Stimulated activated CD8-positive, alpha-beta memory T cell treated with anti-CD3 and anti-CD28 coated beads, Interleukin-2, amount 100 ng/mL, for 48 hours (primary cell): ENCODE measurements around the gene MMP19.
"Not testable (repeated sequence)": the region's sequence is repeated elsewhere in the genome, so short reads cannot be mapped to it uniquely, and the experiment has no call there.

Experiments
- DNase-seq, 2 donors: peaks; one replicate each; pipeline ENCODE4 v3.0.0-alpha.2; 2020; ENCODE audit warnings: low read depth in 2 of 2

Gene MMP19, protein sequence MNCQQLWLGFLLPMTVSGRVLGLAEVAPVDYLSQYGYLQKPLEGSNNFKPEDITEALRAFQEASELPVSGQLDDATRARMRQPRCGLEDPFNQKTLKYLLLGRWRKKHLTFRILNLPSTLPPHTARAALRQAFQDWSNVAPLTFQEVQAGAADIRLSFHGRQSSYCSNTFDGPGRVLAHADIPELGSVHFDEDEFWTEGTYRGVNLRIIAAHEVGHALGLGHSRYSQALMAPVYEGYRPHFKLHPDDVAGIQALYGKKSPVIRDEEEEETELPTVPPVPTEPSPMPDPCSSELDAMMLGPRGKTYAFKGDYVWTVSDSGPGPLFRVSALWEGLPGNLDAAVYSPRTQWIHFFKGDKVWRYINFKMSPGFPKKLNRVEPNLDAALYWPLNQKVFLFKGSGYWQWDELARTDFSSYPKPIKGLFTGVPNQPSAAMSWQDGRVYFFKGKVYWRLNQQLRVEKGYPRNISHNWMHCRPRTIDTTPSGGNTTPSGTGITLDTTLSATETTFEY

DNA sequence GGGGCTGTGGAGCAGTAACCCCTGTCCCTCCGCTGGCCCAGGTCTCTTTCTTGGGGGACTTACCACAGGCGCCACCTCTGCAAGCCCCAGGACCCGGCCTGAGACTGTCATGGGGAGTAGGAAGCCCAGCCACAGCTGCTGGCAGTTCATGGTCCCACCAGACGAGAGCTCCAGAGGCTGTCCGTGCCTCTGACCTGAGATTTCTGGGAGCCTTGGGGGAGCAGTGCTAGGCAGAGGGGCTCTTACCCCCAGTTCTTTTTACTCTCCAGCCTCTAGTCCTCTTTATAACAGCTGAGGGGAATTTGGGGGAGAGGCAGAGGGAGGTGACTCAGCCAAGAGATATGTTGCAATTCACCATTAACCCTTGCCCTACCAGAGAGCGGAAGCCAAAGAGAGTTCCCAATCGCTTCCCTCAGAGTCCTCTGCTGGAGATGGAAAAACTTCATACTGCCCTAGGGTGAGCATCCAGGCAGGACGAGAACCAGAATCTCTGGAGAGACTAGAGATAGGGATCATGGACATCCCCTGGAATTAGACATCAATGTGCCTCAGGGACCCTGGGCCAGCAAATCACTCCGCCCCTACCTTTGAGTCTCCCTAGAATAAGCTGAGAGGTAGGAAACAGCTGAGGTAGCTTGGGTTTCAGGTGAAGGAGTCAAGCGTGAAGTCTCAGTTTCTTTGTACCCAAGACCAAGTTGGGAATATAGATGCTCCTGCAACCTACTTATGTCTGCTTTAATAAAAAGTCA lies at the start of gene MMP19:
TSS of gene MMP19 (minus strand) at position 256 of the 749 bp plus-strand sequence. CDS start at position 150, 106 bp downstream.
- no peak for DNase-seq

DNA sequence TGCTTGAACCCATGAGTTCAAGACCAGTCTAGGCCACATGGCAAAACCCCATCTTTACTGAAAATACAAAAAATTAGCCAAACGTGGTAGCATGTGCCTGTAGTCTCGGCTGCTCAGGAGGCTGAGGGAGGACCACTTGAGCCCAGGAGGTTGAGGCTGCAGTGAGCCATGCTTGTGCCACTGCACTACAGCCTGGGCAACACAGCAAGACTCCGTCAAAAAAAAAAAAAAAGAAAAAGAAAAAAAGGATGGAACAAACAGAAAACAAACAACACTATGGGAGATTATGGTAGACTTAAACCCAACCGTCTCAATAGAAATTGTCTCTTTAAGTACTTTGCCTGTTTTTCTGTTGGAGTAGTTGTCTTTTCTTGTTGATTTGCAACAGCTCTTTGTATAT lies 48.6 kb upstream of the MMP19 start:
- no peak for DNase-seq

DNA sequence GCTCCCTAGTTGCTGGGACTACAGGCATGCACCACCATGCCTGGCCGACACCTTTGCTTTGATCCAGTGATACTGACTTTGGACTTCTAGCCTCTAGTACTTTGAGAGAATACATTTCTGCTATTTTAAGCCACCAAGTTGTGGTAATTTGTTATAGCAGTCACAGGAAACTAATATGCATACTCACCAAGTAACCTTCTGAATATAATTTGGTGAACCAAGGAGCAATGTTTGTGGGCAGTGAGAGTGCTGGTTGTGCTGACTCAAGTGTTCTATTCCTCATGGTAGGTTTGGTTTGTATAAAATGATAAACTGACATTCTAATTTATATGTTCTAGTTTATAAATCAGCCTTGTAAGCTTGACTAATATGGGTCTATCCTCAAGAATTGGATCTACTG lies 42.4 kb upstream of the MMP19 start:
- no peak for DNase-seq

DNA sequence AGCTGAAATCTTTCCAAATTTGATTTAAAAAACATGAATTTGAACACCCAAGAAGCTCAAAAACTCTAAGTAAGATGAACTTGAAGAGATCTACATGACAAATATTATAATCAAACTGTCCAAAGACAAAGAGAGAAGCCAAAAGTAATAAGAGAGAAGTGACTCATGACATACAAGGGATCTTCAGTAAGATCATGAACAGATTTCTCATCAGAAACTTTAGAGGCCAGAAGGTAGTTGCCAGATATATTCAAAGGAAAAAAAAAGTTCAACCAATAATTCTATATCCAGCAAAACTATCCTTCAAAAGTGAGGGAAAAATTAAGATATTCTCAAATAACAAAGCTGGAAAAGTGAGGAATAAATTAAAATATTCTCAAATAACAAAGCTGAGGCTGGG lies 35.1 kb upstream of the MMP19 start:
- no peak for DNase-seq

DNA sequence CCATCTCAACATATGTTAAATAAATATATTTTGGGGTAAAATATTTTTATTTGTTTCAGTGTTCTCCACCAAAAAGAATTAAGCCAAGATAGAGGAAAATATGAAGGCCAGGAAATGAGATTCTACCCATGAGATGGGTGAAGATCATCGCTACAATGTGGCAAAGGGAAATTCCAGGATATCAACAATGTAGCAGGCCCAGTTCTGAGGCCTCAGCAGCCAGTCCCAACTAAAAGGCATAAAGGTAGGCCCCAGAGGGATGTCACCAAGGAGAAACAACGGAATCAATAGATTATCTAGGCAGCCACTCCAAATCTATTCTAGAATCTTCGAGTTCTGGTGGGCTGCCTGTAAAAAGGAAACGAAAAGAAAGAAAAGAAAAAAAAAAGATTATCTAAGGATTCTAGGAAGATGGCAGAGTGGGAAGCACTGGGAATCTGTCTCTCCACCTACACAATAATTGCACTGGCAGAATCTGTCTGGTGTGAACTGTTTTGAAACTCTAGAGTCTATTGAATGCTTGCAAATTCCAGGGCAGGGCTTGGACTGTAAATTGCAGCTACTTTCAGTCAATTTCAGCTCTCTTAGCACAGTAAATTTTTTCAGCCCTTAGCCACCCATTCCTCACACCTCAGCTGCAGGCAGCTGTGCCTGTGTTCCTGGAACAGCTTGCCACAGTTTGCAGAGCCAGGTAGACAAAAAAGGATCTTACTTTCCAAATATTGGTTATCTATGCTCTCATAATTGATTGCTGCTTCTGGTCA lies 33.1 kb upstream of the MMP19 start:
- DNase-seq, result no peak

DNA sequence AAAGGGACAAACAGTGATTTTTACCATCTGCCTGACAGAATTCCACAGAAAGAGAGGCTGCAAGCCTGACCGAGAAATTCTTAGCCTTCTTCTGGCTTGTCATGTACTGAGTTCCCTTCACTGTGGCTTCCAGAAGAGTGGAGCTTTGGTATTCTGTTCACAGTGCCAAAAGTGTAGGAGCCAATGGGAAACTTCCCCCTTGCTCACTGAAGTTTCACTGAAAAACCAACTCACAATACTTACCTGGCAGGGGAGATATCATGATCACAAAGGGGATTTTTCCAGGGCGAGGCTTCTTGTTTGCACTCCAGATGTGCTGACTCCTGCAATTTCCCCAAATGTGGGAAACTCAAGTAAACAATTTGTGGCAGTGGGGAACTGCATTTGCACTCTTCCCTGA lies 31.7 kb upstream of the MMP19 start:
- no peak for DNase-seq

DNA sequence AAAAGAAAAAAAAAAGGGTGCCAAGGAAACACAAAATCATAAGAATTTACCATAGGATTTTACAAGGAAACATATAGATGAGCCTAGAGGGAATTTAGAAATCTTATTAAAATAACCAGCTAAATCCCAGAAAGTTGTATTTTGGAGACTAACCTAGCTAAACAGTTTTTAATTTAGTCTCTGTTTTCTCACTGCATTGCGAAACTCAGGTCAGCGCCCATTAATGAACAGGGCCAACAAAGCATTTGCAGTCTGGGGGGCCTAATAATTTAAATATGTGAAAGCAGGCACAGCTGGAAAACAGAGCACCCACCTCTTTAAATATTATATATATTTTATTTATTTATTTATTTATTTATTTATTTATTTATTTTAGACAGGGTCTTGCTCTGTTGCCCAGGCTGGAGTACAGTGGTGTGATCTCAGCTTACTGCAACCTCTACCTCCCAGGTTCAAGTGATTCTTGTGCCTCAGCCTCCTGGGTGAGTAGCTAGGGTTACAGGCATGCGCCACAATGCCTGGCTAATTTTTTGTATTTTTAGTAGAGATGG lies 23.8 kb upstream of the MMP19 start:
- DNase-seq, result not testable (repeated sequence)

DNA sequence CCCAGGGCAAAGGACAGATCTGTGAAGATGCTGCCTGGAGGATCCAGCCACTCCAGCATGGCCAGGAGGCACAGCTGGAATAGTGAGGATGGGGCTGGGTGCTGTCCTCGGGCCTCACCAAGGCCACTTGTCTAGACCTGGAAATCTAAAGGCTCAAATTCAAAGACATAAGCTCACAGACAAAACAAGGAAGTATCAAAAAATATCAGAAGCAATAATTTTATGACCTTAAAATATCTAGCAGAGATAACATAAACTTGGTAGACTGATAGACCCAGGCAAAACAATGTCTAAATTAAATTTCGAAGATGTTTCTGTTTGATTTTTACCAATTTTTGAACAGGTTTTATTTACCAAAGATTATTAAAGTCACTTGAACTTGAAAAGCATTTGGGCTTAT lies 22.6 kb upstream of the MMP19 start:
- no peak for DNase-seq

DNA sequence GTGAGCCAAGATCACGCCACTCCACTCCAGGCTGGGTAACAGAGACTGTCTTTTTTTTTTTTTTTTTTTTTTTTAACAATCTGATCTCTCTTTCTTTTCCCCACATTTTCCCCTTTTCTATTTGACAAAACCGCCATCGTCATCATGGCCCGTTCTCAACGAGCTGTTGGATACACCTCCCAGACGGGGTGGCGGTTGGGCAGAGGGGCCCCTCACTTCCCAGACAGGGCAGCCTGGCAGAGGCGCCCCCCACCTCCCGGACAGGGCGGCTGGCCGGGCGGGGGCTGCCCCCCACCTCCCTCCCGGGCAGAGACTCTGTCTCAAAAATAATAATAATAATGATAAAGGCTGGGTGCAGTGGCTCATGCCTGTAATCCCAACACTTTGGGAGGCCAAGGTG lies 20.2 kb upstream of the MMP19 start:
- DNase-seq, result not testable (repeated sequence)

DNA sequence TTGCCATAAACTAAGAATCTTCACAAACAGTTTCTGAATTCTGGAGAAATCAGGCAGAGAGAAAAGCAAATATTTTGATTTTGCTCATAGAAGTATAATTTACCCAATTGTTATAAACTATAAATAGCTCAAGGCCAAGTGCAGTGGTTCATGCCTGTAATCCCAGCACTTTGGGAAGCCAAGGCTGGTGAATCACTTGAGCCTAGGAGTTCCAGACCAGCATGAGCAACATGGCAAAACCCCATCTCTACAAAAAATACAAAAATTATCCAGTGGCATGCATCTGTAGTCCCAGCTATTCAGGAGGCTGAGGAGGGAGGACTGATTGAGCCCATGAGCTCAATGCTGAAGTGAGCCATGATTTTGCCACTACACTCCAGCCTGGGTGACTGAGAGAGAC lies 19.6 kb upstream of the MMP19 start:
- no peak for DNase-seq

DNA sequence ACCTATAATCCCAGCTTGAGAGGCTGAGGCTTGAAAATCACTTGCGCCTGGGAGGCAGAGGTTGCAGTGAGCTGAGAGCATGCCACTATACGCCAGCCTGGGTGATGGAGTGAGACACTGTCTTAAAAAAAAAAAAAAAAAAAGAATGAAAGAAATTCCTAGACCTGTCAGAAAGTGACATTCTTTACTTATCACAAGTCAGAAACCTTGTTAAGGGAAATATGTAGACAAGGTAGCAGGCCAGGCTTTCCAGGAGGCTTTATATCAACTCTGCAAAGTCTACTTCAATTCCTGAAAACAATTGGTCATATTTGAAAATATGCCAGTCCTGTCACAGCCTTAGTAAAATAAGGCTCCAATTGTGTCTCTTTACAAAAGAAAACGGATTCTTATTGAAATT lies 19.1 kb upstream of the MMP19 start:
- no peak for DNase-seq

DNA sequence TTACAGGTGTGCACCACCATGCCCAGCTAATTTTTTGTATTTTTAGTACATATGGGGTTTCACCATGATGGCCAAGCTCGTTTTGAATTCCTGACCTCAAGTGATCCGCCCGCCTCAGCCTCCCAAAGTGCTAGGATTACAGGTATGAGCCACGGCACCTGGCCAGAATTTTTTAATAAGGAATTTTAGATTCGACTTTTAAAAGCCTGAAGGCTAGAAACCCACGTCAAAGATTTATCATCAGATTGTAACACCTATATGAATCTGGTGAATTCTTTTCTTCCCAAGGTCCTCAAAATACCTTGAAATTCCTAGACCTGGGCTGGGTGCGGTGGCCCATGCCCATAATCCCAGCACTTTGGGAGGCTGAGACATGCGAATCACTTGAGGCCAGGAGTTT lies 18.7 kb upstream of the MMP19 start:
- DNase-seq, result no peak

DNA sequence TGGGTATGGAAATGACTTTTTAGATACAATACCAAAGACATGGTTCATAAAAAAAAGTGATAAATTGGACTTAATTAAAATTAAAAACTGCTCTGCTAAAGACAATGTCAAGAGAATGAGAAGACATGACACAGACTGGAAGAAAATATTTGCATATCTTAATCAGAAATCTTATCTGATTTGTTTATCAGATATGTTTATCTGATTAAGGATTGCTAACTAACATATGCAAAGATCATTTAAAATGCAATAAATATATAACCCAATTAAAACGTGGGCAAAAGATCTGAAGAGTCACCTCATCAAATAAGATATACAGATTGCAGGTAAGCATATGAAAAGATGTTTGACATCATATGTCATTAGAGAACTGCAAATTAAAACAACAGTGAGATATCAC lies 10.0 kb upstream of the MMP19 start:
- no peak for DNase-seq

DNA sequence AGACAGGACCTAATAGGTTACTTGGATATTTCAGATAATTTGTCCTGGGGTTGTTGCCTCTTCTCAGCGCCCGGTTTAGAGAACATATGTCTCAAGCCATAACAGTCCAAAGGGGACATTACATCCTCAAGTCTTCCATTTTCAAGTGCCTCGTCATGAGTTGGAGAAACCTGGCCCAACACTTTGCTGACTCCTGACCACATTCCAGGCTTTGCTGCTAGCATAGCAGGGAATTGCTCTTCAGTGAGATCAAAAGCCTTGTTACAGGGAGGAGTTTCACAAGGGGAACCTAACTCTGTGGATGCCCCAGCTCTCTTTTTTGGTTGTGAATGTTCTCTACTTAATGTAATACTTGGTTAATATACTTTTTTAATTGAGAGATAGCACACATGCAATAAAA lies 8.2 kb upstream of the MMP19 start:
- no peak for DNase-seq

DNA sequence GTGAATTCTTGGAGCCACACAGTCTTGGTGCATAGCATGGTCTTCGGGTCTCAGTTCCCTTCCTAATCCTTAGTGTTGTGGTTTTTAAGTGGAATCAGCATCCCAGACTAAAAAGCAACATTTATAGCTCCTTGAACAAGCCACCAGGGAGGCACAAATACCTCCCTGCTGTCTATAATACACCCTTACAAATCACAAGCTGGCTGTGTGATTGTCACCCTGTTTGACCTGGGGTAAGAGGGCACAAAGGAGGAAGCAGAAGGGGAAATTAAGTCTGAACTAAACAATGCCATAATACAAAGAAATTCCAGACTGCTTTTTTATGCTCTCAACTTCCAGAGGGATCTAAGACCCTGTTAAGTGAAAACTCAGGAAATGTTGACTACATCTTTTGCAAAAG lies 7.7 kb upstream of the MMP19 start:
- DNase-seq, result no peak

DNA sequence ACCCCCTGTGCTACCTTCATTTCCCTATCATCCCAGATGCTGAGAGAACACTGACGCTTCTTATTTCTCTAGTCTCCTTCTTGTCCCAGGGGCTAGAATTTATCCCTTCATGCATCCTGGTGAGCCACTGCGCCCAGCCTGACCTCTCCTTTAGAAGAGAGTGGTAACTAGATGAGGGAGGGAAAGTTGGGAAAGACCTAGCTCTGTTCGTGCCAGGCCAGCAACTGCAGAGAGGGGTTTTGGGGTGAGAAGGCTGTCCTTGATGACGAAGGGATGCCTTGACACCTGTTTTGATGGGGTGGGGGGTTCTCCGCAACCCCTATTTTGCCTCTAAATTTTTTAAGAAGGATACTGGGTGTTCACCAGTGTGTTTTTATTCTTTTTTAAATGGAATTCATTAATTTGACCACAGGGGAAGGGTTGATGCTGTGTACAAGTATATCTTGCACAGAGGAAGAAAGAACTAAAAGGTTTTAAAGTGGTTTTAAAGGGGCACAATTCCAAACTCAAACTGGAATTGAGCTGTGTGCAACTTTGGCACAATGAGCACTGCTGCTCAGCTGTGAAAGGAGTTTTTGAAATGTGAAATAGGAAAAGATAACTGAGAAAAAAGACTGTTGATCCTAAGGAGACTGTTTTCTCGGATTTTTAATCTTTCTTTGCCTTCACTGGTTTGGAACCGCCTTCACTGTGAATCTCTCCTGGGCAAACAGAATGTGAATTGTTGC lies 7.0 kb upstream of the MMP19 start:
- DNase-seq, result no peak

DNA sequence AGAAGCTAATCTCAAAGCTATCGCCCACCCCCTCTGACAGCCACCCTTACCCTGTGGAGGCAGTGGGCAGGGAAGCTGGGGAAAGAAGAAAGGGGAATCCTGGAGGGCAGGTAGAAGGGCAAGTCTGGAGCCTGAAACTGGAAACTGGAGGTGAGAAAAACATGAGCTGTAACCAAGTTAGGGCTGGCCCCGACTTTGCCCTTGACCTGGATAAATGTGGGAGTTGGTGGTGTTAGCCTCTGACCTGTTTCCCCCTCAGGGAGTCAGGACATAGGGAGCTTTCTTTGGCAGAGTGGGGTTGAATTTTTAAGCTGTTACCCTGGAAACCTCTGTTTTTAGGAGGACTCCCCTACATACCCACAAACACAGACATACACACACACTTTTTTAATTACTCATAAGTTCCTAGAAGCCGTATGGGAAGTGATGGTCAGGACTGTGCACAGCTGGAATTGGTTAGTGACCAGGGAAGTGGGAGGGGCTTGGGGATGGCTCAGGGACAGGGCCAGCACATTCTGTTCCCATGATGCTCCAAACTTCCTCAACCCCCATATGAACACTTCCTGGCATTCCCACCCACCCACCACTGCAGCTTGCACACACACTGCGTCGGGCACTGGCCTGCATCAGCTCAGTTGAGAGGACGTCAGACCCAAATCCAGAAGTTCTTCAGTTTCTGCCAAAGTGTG lies 5.0 kb upstream of the MMP19 start:
- DNase-seq, result no peak

DNA sequence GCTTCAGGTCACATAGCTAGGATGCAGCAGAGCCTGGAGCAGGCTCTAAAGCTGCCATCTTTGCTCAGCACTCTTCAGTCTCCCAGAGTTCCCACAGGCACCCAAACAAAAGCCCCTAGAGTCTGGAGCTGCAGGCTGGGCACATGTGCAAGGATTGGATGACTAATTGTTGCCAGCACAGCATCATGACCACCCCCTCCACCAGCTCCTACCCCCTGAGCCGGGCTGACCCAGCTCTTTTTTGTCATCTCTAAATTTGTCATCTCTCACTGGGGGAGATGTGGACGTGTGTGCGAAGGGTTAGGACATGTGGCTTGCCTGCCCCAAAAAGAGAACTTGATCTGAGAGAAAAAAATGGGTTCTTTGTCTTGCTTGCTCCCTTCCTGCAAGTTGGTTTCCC lies 4.3 kb upstream of the MMP19 start:
- DNase-seq, result peak; percentile 23 to 28

DNA sequence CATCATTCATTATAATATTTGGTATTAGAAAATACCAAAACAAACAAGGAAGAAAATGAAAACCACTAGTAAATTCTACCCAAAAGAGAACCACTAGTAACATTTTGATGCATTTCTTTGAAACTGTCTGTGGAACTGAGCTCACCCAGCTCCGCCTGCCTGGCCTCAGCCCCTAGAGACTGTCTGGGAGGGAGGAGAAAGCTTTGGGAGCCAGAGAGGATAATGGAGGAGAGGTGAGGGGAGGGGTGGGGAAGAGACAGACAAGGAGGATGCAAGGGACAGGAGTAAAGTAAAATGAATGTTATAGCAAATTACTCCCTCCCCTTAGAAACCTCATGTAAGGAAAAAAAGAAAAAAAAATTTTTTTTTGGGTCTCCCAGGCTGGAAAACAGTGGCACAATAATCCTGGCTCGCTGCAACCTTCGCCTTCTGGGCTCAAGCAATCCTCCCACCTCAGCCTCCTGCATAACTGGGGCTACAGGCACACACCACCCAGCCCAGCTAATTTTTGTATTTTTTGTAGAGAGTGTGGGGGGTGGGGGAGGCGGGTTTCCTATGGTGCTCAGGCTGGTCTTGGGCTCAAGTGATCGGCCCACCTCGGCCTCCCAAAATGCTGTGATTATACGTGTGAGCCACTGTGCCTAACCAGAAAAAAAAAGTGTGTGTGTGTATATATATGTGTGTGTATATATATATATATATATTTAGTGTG lies 3.2 kb upstream of the MMP19 start:
- DNase-seq, result no peak

DNA sequence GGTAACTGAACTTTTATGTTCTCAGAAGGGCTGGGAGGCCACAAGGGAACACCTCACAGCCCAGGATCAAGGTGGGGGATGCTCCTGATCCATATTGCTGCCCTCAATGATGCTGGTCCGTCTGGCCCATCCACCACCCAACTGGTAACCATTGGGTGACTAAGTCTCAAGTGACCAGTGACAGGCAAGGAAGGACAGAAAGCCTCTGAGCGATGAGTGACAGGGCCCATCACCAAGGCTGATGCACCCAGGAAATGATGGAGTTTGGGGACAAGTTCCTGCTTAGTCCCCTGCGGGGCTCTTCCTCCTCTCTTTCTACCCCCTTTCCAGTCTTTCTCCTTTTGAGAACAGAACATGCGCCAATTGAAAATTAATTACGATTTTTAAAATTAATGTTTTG lies 2.6 kb upstream of the MMP19 start:
- no peak for DNase-seq
